Fibroblast of skin of back (primary cell): ENCODE measurements around the gene NPDC1.

Experiments
- DNase-seq: peaks from one replicate; pipeline ENCODE4 v3.0.0-alpha.2; 2013

NPDC1 gene

DNA sequence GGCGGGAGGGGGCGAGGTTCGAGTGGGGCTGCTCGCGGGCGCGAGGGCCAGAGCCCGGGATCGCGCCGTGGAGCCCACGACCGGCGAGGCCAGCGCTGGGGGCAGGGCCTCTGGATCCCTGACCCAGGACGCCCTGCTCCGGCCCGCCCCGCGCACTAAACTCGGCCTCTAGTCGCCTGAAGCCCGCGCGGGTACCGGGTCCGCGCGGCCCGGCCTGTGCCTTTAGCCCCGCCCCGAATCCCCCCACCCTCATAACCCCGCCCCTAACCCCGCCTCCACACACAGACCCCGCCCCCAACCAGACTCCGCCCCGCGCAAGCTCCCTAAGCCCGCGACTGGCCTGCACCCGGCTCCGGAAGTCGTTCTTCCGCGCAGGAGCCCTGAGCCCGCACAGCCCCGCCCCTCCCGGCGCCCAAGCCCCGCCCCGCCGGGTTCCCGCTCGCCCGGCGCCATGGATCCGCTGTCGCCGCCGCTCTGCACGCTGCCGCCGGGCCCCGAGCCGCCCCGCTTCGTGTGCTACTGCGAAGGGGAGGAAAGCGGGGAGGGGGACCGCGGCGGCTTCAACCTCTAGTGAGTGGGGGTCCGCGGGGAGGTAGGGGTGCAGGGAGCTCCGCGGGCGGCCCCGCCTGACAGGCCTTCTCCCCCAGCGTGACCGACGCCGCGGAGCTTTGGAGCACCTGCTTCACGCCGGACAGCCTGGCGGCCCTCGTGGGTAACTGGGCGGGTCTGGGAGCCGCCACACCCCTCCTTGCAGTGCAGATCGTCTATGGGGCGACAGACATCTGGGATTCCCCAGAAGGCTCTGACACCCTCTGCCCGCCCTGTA lies 53.8 kb downstream of the NPDC1 start, which contains the start of gene PAXX:
Gene PAXX (plus strand): TSS at position 430 of the 826 bp plus-strand sequence. CDS start 22 bp downstream, at position 452.
- peak; percentile 87 for DNase-seq

DNA sequence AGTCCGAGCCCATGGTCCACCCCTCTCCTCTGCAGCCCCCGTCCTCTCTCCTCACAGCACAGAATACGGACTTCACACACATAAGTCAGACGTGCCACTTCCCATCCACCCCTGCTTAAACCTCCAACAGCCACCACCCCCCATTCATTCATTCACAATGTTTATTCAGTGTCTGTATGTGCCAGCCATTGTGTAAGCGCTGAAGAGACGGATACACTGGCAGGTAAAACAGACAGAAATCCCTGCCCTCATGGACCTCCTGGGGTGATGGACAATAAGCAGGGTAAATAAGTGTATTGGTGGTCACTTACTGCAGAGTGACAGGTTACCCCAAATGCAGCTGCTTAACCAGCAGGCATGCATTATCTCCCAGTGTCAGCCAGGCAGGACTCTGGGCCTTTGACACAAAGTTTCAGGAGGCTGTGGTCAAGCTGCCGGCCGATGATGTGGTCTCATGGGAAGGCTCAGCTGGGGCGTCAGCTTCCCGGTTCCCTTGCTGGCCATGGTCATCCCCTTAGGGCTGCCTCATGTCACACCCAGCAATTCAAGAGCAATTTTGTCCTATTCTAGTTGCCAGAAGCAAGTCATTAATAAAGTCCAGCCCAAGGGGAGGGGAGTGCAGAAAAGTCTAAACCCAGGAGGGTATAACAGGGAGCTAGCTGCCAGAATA lies 55.6 kb downstream of the NPDC1 start:
- DNase-seq: no peak
